Neural crest cell (in vitro differentiated cells): ENCODE measurements around the gene BHLHA9. TPM values are rescaled to one million over a fixed set of nuclear protein-coding genes. Genes with fewer than 3 reads are reported as not detected.

Experiments
- DNase-seq: peaks from one replicate; pipeline ENCODE4 v3.0.0; 2021; ENCODE audit warnings: low read depth, mixed read lengths, low spot score
- H3K27ac Mint-ChIP-seq: one replicate; pipeline ENCODE4 v1.8.0; 2021; ENCODE audit warnings: mild to moderate bottlenecking, mixed read lengths; ENCODE audit not compliant: unreplicated experiment
- H3K27me3 Mint-ChIP-seq: 2 replicates; pipeline ENCODE4 v1.8.0; 2021; ENCODE audit warnings: low read depth, mild to moderate bottlenecking, mixed read lengths
- H3K36me3 Mint-ChIP-seq: 2 replicates; pipeline ENCODE4 v1.8.0; 2021; ENCODE audit warnings: low read depth, mild to moderate bottlenecking, mixed read lengths
- H3K4me1 Mint-ChIP-seq: 2 replicates; pipeline ENCODE4 v1.8.0; 2021; ENCODE audit warnings: mixed read lengths
- H3K4me3 Mint-ChIP-seq: one replicate; pipeline ENCODE4 v1.8.0; 2021; ENCODE audit warnings: mild to moderate bottlenecking, mixed read lengths
- H3K9me3 Mint-ChIP-seq: 2 replicates; pipeline ENCODE4 v1.8.0; 2021; ENCODE audit warnings: mixed read lengths
- CTCF ChIP-seq: fragments of 200-600 bp; sonication (generic); conservative IDR thresholded peaks from 2 replicates; pipeline ENCODE4 v1.5.0; 2021; ENCODE audit warnings: antibody characterized with exemption, mild to moderate bottlenecking
- total RNA-seq: library from RNA; stranded (reverse); gene quantifications from 2 replicates; pipeline ENCODE4 v1.2.1, GENCODE V29; 2021

BHLHA9 gene
- total RNA-seq, 1 donor from 2014 or later: not detected

GRCh38 chr17:1271030-1271423 lies 783 bp downstream of the BHLHA9 start:
- Mint-ChIP-seq H3K4me3 (no peak overlapping the region), H3K27me3 (peaks cover 4% of the 10 kb centered on the region), H3K36me3 (no peaks in the 10 kb centered on the region), H3K4me1 (peaks cover 9% of the 10 kb centered on the region), H3K27ac (no peak overlapping the region), H3K9me3 (no peaks in the 10 kb centered on the region)
- TF ChIP-seq CTCF: no peak
- DNase-seq: no peak

- H3K36me3 Mint-ChIP-seq: no peaks in the 10 kb centered on the region
- H3K4me1 Mint-ChIP-seq: peaks cover 12% of the 10 kb centered on the region
- no peak for TF ChIP-seq CTCF
- no peak overlapping the region for H3K27ac Mint-ChIP-seq
- H3K9me3 Mint-ChIP-seq: no peaks in the 10 kb centered on the region
- DNase-seq: no peak
- H3K27me3 Mint-ChIP-seq: peaks cover 7% of the 10 kb centered on the region
- H3K4me3 Mint-ChIP-seq: no peak overlapping the region
Observed at GRCh38 chr17:1271441-1271840, 1.2 kb downstream of the BHLHA9 start.

GRCh38 chr17:1272701-1273100 lies 2.5 kb downstream of the BHLHA9 start:
- Mint-ChIP-seq H3K27ac (no peak overlapping the region), H3K9me3 (no peaks in the 10 kb centered on the region), H3K4me1 (peaks cover 5% of the 10 kb centered on the region), H3K27me3 (peaks cover 7% of the 10 kb centered on the region), H3K4me3 (peak overlapping the region; percentile 56), H3K36me3 (no peaks in the 10 kb centered on the region)
- no peak for TF ChIP-seq CTCF
- DNase-seq: no peak

- no peak for DNase-seq
- Mint-ChIP-seq H3K4me1 (peaks cover 4% of the 10 kb centered on the region), H3K27ac (no peak overlapping the region), H3K36me3 (no peaks in the 10 kb centered on the region), H3K9me3 (no peaks in the 10 kb centered on the region), H3K27me3 (peaks cover 7% of the 10 kb centered on the region), H3K4me3 (peak overlapping the region; percentile 10)
- TF ChIP-seq CTCF: no peak
Observed at GRCh38 chr17:1273492-1274244, 3.4 kb downstream of the BHLHA9 start.

- Mint-ChIP-seq H3K36me3 (no peaks in the 10 kb centered on the region), H3K27ac (no peak overlapping the region), H3K4me3 (no peak overlapping the region), H3K27me3 (peaks cover 7% of the 10 kb centered on the region), H3K4me1 (peaks cover 4% of the 10 kb centered on the region), H3K9me3 (no peaks in the 10 kb centered on the region)
- TF ChIP-seq CTCF: no peak
- no peak for DNase-seq
Observed at GRCh38 chr17:1274245-1274608, 4.0 kb downstream of the BHLHA9 start.
